ENCODE measurements around the gene CD300C.
A peak's percentile ranks its signal among the peaks of the same experiment; 100 is the strongest.
"Not testable (repeated sequence)": the region's sequence is repeated elsewhere in the genome, so short reads cannot be mapped to it uniquely, and the experiment has no call there.

CD300C gene

GRCh38 chr17:74561586-74561985, 15.7 kb upstream of the CD300C start:
- DNase-seq: no peak

GRCh38 chr17:74558882-74559519, 13.1 kb upstream of the CD300C start:
- no peak for DNase-seq

- DNase-seq: not testable (repeated sequence)
Measured at GRCh38 chr17:74558402-74558801, 12.5 kb upstream of the CD300C start.

- DNase-seq: no peak
Measured at GRCh38 chr17:74555427-74555940, 9.6 kb upstream of the CD300C start.

- no peak for DNase-seq
Measured at GRCh38 chr17:74554909-74555308, 9.0 kb upstream of the CD300C start.

GRCh38 chr17:74552037-74552436, 6.1 kb upstream of the CD300C start:
- peak; percentile 14 to 34 for DNase-seq

GRCh38 chr17:74550602-74551001, 4.7 kb upstream of the CD300C start:
- no peak for DNase-seq

GRCh38 chr17:74549343-74549742, 3.4 kb upstream of the CD300C start:
- no peak for DNase-seq

- peak; percentile 26 to 44 for DNase-seq
Measured at GRCh38 chr17:74547736-74548135, 1.8 kb upstream of the CD300C start.

GRCh38 chr17:74547264-74547663, 1.3 kb upstream of the CD300C start:
- no peak for DNase-seq

- DNase-seq: no peak
Measured at GRCh38 chr17:74546586-74546985, 671 bp upstream of the CD300C start.

- DNase-seq: no peak
Measured at GRCh38 chr17:74544991-74545842, 698 bp downstream of the CD300C start.

- DNase-seq: no peak
Measured at GRCh38 chr17:74543891-74544760, 1.8 kb downstream of the CD300C start.

GRCh38 chr17:74543406-74543805, 2.5 kb downstream of the CD300C start:
- no peak for DNase-seq

GRCh38 chr17:74542727-74543383, 3.1 kb downstream of the CD300C start:
- no peak for DNase-seq

- DNase-seq: no peak
Measured at GRCh38 chr17:74542166-74542565, 3.7 kb downstream of the CD300C start.

GRCh38 chr17:74541176-74542111, 4.5 kb downstream of the CD300C start:
- no peak for DNase-seq

GRCh38 chr17:74539281-74539820, 6.6 kb downstream of the CD300C start:
- DNase-seq: no peak

- no peak for DNase-seq
Measured at GRCh38 chr17:74536890-74537289, 9.0 kb downstream of the CD300C start.

GRCh38 chr17:74532115-74532514, 13.8 kb downstream of the CD300C start:
- DNase-seq: no peak

- no peak for DNase-seq
Measured at GRCh38 chr17:74531231-74531761, 14.6 kb downstream of the CD300C start, which contains the start of gene CD300LB. Gene CD300LB, minus strand, starts transcription at chr17:74531475. Its CDS starts 125 bp downstream, at chr17:74531350.

All from SW 1271 (cell line).